GM12874 (cell line): ENCODE data around the gene GP9.

ENCODE experiments used
- TF ChIP-seq, protein P1 (sequence below): IDR thresholded peaks from 2 replicates; pipeline ENCODE4 v1.5.1; 2011; ENCODE audit warnings: low read depth, mild to moderate bottlenecking, control low read depth, low read length, moderate library complexity; ENCODE audit not compliant: insufficient read depth

GP9 gene

DNA sequence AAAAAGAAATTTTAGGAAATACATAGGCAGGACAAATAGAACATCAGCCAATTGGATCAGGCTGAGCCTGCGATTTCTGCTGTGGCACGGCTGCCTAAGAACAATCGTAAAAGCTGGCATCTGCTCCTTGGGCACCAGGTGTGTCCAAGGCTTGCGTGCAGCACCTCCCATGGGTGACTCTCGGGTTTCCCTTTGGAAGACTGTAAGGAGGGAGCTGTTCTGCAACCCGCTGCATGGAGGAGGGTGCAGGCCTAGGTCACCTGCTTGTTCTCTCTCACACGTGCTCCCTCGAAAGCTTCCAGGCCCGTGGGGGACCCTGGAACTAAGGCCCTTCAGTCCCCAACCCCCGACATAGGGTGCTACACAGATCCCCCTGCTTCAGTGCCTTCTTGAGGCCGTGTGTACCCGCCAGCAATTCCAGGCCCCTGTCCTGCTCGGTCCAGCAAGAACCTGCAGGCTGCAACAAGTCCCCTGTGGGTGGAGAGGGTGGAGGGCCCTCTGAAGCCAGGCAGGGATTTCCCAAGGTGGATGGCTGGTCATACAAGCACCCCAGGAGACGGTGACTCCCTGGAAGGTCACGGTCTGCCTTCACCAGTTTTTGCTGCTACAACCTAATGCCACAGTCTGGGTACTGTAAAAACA, 3.4 kb downstream of the GP9 start:
- TF ChIP-seq, protein P1, sequence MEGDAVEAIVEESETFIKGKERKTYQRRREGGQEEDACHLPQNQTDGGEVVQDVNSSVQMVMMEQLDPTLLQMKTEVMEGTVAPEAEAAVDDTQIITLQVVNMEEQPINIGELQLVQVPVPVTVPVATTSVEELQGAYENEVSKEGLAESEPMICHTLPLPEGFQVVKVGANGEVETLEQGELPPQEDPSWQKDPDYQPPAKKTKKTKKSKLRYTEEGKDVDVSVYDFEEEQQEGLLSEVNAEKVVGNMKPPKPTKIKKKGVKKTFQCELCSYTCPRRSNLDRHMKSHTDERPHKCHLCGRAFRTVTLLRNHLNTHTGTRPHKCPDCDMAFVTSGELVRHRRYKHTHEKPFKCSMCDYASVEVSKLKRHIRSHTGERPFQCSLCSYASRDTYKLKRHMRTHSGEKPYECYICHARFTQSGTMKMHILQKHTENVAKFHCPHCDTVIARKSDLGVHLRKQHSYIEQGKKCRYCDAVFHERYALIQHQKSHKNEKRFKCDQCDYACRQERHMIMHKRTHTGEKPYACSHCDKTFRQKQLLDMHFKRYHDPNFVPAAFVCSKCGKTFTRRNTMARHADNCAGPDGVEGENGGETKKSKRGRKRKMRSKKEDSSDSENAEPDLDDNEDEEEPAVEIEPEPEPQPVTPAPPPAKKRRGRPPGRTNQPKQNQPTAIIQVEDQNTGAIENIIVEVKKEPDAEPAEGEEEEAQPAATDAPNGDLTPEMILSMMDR, result no peak

DNA sequence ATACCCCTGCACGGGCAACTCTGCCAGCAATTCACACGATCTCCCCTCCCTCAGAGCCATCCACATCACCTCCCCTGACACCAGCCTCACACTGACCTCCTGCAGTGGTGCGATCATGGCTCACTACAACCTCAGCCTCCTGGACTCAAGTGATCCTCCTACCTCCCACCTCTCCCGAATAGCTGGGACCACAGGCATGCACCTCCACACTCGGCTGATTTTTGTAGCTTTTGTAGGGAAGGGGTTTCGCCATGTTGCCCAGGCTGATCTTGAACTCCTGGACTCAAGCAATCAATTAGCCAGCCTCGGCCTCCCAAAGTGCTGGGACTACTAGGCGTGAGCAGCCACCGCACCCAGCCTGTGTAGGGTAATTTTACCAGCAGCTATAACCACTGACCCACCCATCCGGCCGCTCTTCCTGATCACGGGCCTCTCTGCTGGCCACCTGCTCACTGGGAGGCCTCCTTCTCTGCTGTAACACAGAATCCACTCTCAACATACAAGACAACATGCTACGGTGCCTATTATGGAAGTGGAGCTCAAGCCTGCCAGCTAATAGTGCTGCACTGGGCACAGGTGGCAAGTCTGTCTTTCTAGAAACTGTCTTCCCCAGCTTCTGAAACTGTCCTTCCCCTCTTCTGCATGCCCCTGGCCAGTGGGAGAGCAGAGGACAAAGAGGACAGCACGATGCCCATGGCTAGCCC, 4.6 kb downstream of the GP9 start:
- TF ChIP-seq, protein P1, result no peak

DNA sequence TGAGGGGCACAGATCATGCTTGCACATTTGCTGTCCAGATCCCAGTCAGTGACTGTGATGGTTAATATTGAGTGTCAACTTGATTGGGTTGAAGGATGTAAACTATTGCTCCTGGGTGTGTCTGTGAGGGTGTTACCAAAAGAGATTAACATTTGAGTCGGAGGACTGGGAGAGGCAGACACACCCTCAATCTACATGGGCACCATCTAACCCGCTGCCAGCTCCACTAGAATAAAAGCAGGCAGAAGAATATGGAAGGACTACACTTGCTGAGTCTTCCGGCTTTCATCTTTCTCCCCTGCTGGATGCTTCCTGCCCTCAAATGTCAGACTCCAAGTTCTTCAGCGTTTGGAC, 5.1 kb downstream of the GP9 start:
- TF ChIP-seq, protein P1, result no peak

DNA sequence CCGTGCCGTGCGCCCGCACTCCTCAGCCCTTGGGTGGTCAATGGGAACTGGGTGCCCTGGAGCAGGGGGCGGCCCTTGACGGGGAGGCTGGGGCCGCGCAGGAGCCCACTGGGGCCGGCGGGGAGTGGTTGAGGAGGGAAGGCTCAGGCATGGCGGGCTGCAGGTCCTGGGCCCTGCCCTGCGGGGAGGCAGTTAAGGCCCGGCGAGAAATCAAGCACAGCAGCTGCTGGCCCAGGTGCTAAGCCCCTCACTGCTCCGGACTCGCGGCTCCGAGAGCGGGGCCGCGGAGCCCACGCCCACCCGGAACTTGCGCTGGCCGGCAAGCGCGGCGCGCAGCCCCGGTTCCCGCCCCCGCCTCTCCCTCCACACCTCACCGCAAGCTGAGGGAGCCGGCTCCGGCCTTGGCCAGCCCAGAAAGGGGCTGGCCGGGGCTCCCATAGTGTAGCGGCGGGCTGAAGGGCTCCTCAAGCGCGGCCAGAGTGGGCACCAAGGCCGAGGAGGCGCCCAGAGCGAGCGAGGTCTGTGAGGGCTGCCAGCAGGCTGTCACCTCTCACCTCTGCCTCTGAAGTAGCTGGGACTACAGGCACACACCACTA, 7.8 kb downstream of the GP9 start:
- TF ChIP-seq, protein P1, result no peak

DNA sequence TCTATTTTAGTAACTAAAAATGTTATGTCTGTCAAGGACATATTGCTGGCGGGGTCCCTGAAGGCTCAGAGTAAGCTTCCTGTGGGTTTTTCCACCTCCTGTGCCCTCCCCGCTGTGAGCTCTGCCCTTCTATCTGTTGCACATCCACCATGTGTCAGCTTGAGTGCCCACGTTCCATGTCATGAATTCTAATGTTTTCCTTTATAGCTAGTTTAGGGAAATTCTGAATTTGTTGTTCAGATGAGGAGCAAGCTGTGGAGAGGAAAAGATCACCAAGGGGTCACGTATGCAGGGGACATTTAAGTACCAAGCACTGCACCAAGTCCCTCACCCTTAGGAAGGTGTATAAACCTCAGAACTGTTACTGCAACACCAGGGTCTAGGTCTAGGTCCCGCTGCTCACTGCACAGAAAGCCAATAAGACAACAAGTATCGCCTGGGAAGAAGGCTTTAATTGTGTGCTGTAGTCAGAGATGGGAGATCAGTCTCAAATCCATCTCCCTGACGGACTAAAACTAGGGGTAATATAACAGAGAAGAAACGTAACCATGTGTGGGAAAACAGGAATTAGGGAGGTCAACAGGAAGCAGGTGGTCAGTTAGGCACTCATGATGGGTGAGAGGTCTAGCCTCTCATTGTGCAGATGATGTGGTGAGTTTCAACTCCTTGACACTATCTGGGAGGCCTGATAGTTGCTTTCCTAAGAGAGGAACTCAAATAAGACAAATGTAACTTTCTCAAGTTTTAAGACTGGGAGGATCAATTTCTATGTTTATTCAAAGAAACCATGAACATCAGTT, 9.7 kb downstream of the GP9 start:
- TF ChIP-seq, protein P1, result no peak

DNA sequence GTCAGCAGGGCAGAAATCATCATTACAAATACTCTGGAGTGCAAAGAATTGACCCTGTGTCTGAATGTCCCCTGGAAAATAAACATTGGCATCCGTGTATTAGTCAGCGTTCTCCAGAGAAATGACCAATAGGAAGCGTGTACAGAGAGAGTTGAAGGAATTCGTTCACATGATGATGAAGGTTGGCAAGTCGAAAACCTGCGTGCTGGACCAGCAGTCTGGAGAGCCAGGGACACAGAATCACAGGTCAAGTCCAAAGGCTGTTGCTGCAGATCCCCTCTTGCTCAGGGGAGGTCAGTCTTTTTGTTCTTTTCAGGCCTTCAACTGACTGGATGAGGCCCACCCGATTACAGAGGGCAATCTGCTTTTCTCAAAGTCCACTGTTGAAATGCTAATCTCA, 16.6 kb downstream of the GP9 start:
- TF ChIP-seq, protein P1, result no peak

DNA sequence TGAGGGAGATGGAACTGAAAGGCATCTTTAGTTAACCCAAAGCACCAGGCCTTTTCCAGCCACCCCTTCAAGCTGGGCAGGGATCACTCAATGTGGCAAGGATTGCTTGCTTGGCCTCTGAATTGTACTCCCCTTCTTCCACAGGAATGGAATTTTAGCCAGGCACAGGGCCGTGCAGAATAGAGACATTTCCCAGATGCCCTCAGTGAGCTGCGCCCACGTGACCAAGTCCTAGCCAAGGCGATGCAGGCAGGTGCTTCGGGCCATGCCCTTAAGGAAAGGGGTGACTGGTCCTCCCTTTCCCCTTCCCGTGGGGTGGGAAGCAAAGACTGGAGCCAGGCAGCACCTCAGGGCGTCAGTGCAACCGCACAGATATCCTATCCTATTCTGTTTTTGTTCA, 17.9 kb downstream of the GP9 start:
- TF ChIP-seq, protein P1, result no peak
